Measurements from ENCODE around the gene ANXA2R. TPM values are rescaled to one million over a fixed set of nuclear protein-coding genes. Genes with fewer than 3 reads are reported as not detected.

Gene ANXA2R
- total and polyA plus RNA-seq, 2 of the 13 experiments (the other 11 are each of a cell fraction or from before 2014, with no cell fraction given) = 0.95 to 1.3 TPM

- TF ChIP-seq MYPOP (CRISPR knock-in tag; IDR thresholded peaks at IDR 0.05) (peak; percentile 94), FOSL1 (CRISPR knock-in tag; IDR thresholded peaks at IDR 0.05; ENCODE audit: borderline replicate concordance) (no peak; the same call in 1 of the 2 replicates), MEF2D (CRISPR knock-in tag; IDR thresholded peaks at IDR 0.05) (peak; percentile 16; the same call in 1 of the 2 replicates), ZNF766 (CRISPR knock-in tag; IDR thresholded peaks at IDR 0.05; ENCODE audit: borderline replicate concordance) (0 out of 2 replicates have a peak, but pooled peaks have one; percentile 25), FOXA3 (CRISPR knock-in tag; IDR thresholded peaks at IDR 0.05) (peak; percentile 22; the same call in 1 of the 2 replicates), DBP (CRISPR knock-in tag; IDR thresholded peaks at IDR 0.05; ENCODE audit: not compliant biosample characterization) (no peak), XRCC5 (optimal IDR thresholded peaks at IDR 0.05; ENCODE audit: low read length) (no peak), WIZ (CRISPR knock-in tag; IDR thresholded peaks at IDR 0.05) (peak; percentile 77; the same call in 1 of the 2 replicates), ZIK1 (CRISPR knock-in tag; IDR thresholded peaks at IDR 0.05; ENCODE audit: borderline replicate concordance, low read depth) (no peak), TBP (CRISPR knock-in tag; IDR thresholded peaks at IDR 0.05) (no peak), PLSCR1 (CRISPR knock-in tag; IDR thresholded peaks at IDR 0.05; ENCODE audit: borderline replicate concordance) (no peak), ZNF777 (CRISPR knock-in tag; IDR thresholded peaks at IDR 0.05) (0 out of 2 replicates have a peak, but pooled peaks have one; percentile 56), TOPORS (CRISPR knock-in tag; IDR thresholded peaks at IDR 0.05) (peak; percentile 59; the same call in 1 of the 2 replicates), ZNF335 (CRISPR knock-in tag; IDR thresholded peaks at IDR 0.05) (no peak), AHDC1 (CRISPR knock-in tag; IDR thresholded peaks at IDR 0.05; ENCODE audit: borderline replicate concordance) (0 out of 2 replicates have a peak, but pooled peaks have one; percentile 15), FOSL2 (CRISPR knock-in tag; IDR thresholded peaks at IDR 0.05) (peak; percentile 2; the same call in 1 of the 2 replicates), POLR2A (IDR thresholded peaks at IDR 0.05; ENCODE audit: insufficient read depth in 1 of 2, low read depth in 2 of 2, low read length in 2 of 2) (peak in 1 of 2 experiments; percentile 32; a peak in 1 of 4 replicates), MED13 (CRISPR knock-in tag; IDR thresholded peaks at IDR 0.05) (no peak), RNF2 (conservative IDR thresholded peaks at IDR 0.05; ENCODE audit: low read depth) (0 out of 2 replicates have a peak, but pooled peaks have one; percentile 66)
Observed at GRCh38 chr5:43042176-43042625, 2.1 kb upstream of the ANXA2R start (continued).
